Gastrocnemius medialis (tissue), 4 donors: ENCODE data around the gene WNK4.

Experiments used
- CTCF ChIP-seq, 5 experiments: fragments of 450-650 bp in 3 of 5; fragments of 200-600 bp in 2 of 5; sonication (generic) in 2 of 5; IDR thresholded peaks in 4 of 5; conservative IDR thresholded peaks in 1 of 5; 1 replicate in 4 of 5; 2 replicates in 1 of 5; pipeline ENCODE4 v1.5.1; 2016 to 2019; ENCODE audit warnings: antibody characterized with exemption in 5 of 5, mild to moderate bottlenecking in 3 of 5, moderate library complexity in 3 of 5
- POLR2A ChIP-seq, 2 donors: fragments of 450-650 bp; IDR thresholded peaks; one replicate each; pipeline ENCODE4 v1.6.1; 2017; ENCODE audit warnings: antibody characterized with exemption in 2 of 2, mild to moderate bottlenecking in 2 of 2, moderate library complexity in 2 of 2

DNA sequence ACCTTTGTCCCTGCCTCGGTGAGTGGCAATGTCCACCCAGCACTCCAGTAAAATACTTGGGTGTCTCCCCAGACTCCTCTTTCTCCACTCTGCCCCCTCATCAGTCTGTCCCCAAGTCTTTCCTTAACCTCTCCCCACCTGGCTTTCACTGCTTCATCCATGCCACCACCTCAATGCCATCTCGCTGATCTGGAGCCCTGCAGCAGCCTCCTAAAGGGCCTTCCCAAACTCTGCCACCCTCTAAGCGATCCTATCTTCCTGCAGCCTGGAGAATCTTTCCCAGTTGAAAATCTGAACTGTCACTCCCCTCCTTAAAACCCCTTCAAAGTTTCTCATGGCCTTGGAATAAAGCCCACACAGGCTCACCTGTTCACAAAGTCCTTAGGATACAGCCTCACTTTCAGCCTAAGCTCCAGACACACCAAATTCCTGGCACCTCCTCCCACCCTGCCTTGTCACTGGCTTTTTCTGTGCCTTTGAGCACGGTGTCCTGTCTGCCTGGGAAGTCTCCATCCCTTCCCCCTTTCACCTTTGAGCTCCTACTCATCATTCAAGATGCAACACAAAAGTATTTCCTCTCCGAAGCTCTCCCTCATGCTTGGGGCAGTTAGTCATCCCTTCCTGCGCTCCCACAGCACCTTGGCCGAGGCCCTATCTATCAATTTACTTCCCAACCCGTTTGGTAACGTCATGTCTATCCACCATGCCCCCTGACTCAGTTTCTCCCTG lies 2.8 kb downstream of the WNK4 start:
- TF ChIP-seq CTCF (IDR thresholded peaks at IDR 0.05 in 4 of 5, conservative IDR thresholded peaks at IDR 0.05 in 1 of 5) (no peak), POLR2A (IDR thresholded peaks at IDR 0.05) (no peak)
